GM12892 (cell line): Measurements from ENCODE around the gene DPH2.

Source experiments
- POLR2A ChIP-seq: IDR thresholded peaks from 2 replicates; pipeline ENCODE4 v1.6.1; 2011; ENCODE audit warnings: low read depth, low read length, control low read depth
- POLR2AphosphoS5 ChIP-seq: IDR thresholded peaks from 2 replicates; pipeline ENCODE4 v1.6.1; 2011; ENCODE audit warnings: low read depth, low read length, control low read depth
- TAF1 ChIP-seq: IDR thresholded peaks from 2 replicates; pipeline ENCODE4 v1.6.1; 2011; ENCODE audit warnings: low read depth, mild to moderate bottlenecking, control low read depth, low read length, borderline replicate concordance

- no peak for TF ChIP-seq POLR2A
- no peak for TF ChIP-seq TAF1
- TF ChIP-seq POLR2AphosphoS5, result no peak
These were observed 36.3 kb upstream of the DPH2 start, which contains the start of gene ARTN for GRCh38 chr1:43933386-43934100.
